ENCODE data around the gene NFIB. TPM values are rescaled to one million over a fixed set of nuclear protein-coding genes. Genes with fewer than 3 reads are reported as not detected.
A peak's percentile ranks its signal among the peaks of the same experiment; 100 is the strongest.

The NFIB gene
- total RNA-seq, 2 donors from 2014 or later = 47.0 to 65.9 TPM

DNA sequence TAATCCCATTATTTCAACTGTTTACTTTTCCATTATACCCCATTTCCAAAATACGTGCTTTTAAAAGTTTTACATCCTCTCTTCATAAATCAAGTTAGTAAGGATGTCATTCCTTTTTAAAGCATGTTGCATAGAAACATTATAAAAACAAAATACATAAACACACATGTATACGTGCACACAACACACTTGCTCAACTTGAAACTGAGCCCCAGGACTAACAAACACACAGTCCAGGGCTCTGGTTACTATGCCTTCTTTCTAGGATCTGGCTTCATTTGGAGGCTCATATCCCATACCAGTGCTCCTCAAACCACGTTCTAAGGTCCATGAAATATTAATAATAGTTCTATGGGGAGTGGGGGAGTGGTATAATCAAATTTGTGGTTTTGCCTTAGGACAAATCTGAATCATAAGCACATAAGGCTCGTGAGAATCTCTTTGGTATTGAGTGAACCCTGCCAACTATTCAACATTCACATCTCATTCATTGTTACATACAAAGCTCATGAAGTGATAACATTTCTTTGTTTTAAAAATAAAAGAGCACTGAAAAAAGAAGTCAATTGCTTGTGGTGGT is 55.2 kb downstream of the NFIB start:
- TF ChIP-seq POLR2A (IDR thresholded peaks at IDR 0.05) = no peak
- TF ChIP-seq, protein P1, sequence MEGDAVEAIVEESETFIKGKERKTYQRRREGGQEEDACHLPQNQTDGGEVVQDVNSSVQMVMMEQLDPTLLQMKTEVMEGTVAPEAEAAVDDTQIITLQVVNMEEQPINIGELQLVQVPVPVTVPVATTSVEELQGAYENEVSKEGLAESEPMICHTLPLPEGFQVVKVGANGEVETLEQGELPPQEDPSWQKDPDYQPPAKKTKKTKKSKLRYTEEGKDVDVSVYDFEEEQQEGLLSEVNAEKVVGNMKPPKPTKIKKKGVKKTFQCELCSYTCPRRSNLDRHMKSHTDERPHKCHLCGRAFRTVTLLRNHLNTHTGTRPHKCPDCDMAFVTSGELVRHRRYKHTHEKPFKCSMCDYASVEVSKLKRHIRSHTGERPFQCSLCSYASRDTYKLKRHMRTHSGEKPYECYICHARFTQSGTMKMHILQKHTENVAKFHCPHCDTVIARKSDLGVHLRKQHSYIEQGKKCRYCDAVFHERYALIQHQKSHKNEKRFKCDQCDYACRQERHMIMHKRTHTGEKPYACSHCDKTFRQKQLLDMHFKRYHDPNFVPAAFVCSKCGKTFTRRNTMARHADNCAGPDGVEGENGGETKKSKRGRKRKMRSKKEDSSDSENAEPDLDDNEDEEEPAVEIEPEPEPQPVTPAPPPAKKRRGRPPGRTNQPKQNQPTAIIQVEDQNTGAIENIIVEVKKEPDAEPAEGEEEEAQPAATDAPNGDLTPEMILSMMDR (IDR thresholded peaks at IDR 0.05) = no peak
- H3K27ac ChIP-seq = no peak overlapping the region

DNA sequence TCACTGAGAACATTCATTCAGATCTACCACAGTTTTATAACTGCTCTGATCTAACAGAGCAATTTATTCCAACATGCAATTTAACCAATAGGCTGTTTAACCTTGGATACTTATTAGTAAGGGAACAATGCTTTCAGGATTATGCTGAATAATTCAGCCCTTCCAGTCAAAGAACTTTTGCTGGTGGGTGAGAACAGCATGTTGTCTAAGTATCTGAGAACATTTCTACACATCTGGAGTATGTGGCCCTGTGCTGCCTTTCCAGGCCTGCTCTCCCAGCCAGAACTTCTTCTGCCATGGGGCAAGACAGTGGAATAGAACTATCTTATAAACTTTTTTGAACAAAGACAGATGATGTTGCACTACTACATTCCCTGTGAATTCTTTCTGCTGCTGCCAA is 55.8 kb downstream of the NFIB start:
- Histone ChIP-seq H3K27ac (peak overlapping the region in 1 of 4 donors; percentile 6), H3K9me3 (no peaks in the 10 kb centered on the region), H3K4me3 (no peak overlapping the region), H3K36me3 (replicated peaks in 1 of 2; ENCODE audit: insufficient read depth in 1 of 2, low read depth in 2 of 2) (no peaks in the 10 kb centered on the region), H3K27me3 (no peaks in the 10 kb centered on the region), H3K4me1 (peaks cover 49% of the 10 kb centered on the region)
- TF ChIP-seq POLR2A (IDR thresholded peaks at IDR 0.05) = no peak
- TF ChIP-seq, protein P1 (IDR thresholded peaks at IDR 0.05) = no peak
- no peak for ATAC-seq
- DNase-seq = no peak
- intact Hi-C loops (cut with DNase I) = no loop called here

More for the DNA sequence above, 55.2 kb downstream of the NFIB start:
- no peaks in the 10 kb centered on the region for H3K9me3 ChIP-seq
- ATAC-seq = no peak
- H3K4me1 ChIP-seq = peaks cover 47% of the 10 kb centered on the region
- no peaks in the 10 kb centered on the region for H3K36me3 ChIP-seq (replicated peaks in 1 of 2; ENCODE audit: insufficient read depth in 1 of 2, low read depth in 2 of 2)
- H3K27me3 ChIP-seq = no peaks in the 10 kb centered on the region
- no peak overlapping the region for H3K4me3 ChIP-seq
- DNase-seq = no peak
- 60 to 63% methylated on average over 4 of the region's 4 CpGs for WGBS, 2 donors
- intact Hi-C loops (cut with DNase I) = no loop called here

DNA sequence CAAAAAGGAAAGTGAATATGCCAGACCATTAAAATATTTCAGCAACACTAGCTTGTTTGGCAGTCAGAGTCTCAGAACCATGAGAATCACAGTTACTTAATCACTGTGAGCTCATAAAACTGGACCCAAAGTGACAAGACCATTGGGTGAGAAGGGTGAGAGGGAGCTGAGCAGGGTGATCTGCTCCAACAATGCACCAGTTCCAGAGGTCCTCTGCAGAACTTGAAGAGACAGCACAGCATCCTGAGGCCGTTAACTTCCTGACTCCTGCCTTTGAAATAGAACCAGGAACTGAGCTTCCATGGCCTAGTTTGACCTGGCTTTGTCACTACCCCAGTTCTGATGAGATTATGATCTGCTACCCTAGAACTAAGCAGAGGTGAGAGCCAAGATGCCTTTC is 57.4 kb downstream of the NFIB start:
- no peak for DNase-seq
- no peak overlapping the region for H3K4me3 ChIP-seq
- intact Hi-C loops (cut with DNase I) = no loop called here
- no peaks in the 10 kb centered on the region for H3K36me3 ChIP-seq (replicated peaks in 1 of 2; ENCODE audit: insufficient read depth in 1 of 2, low read depth in 2 of 2)
- no peaks in the 10 kb centered on the region for H3K9me3 ChIP-seq
- H3K27ac ChIP-seq = peak overlapping the region in 3 of 4 donors; percentile 18 to 42 (median 33)
- H3K4me1 ChIP-seq = peaks cover 47% of the 10 kb centered on the region
- WGBS, 2 donors = 44 to 50% methylated on average over 1 of the region's 1 CpG
- no peaks in the 10 kb centered on the region for H3K27me3 ChIP-seq
- TF ChIP-seq POLR2A (IDR thresholded peaks at IDR 0.05) = no peak
- TF ChIP-seq, protein P1 (IDR thresholded peaks at IDR 0.05) = no peak
- peak; percentile 19 for ATAC-seq

DNA sequence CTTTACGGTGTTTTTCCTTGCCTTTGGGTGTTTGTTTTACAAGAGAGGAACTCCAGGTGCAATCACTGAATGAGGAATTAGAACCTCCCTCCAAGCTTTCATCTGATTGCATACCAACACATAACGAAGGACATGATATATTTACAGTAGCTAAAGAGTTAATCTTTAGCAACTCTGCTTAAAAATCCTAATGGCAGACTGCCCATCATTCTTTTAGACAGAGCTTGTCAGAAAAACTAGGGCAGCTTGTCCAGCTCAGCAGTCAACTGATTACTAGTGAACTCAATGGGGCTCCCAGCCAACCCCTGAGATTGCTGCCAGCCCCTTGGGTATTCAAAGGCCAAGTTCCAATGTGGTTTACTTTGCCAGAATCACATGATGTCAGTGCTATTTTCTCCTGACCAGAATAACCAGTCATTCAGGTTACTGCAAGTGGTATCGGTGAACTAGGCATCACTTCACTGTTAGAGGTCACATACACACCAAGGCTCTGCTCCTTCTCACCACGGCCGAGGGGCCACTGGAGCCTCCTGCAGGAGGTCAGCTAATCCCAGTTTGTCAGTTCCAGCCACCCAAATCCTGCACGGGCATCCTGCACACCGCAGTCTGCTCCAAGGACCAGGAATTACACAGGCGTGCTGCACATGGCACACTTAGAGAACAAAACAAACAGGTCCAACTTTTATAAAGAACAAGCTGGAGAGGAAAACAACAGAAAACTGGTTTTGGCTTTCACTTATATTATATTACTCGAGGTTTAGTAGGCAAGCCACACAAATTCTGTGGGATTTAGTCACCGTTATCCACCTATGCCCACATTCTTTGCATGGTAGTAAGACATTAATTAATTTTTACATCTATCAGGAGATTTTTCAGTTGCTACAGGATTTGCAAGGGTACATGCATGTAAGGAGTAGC is 62.5 kb downstream of the NFIB start:
- Histone ChIP-seq H3K9me3 (no peaks in the 10 kb centered on the region), H3K27me3 (no peaks in the 10 kb centered on the region), H3K4me3 (no peak overlapping the region), H3K36me3 (replicated peaks in 1 of 2; ENCODE audit: insufficient read depth in 1 of 2, low read depth in 2 of 2) (no peaks in the 10 kb centered on the region), H3K27ac (peak overlapping the region; percentile 84 to 94 (median 89)), H3K4me1 (peaks cover 50% of the 10 kb centered on the region)
- ATAC-seq = peak; percentile 99
- WGBS, 2 donors = 7 to 15% methylated on average over 10 of the region's 10 CpGs
- DNase-seq = peak; percentile 93 to 98 (median 96)
- TF ChIP-seq, protein P1 (IDR thresholded peaks at IDR 0.05) = peak in 4 of 7 experiments; percentile 13 to 26 (median 19)
- TF ChIP-seq POLR2A (IDR thresholded peaks at IDR 0.05) = peak in 2 of 3 donors; percentile 67 to 72
- intact Hi-C loops (cut with DNase I) = no loop called here

Measured in body of pancreas (tissue), 4 donors.